Caco-2 (cell line): Measurements from ENCODE around the gene KRT71. TPM values are rescaled to one million over a fixed set of nuclear protein-coding genes. Genes with fewer than 3 reads are reported as not detected.

Experiments used
- BruUV-seq: library from RNA; stranded (reverse); fragments of 400-500 nt; replicated peaks from 2 replicates; lab custom pipeline; 2021; lab: Mats Ljungman, UMichigan
- CTCF ChIA-PET: fragments of 300-600 bp; sonication (Branson Sonifier 250); formaldehyde crosslinking; loops from one replicate; lab custom pipeline; 2022; ENCODE audit warnings: antibody characterized with exemption; lab: Charles Lee
- POLR2A ChIA-PET: fragments of 300-600 bp; sonication (Branson Sonifier 250); formaldehyde crosslinking; loops from one replicate; lab custom pipeline; 2022; ENCODE audit warnings: antibody characterized with exemption; lab: Charles Lee
- DNase-seq, 2 experiments: peaks; one replicate each; pipeline versions ENCODE4 v3.0.0 to v3.0.0-alpha.2; 2020 to 2022
- H3K27me3 ChIP-seq: replicated peaks from 2 replicates; pipeline ENCODE4 v1.6.0; 2011; ENCODE audit warnings: low read length; ENCODE audit not compliant: control insufficient read depth, insufficient read depth
- H3K36me3 ChIP-seq: 2 replicates; pipeline ENCODE4 v1.5.1; 2011; ENCODE audit warnings: low read length; ENCODE audit not compliant: control insufficient read depth, insufficient read depth
- H3K4me1 ChIP-seq: fragments of 250-450 bp; sonication (Bioruptor Pico); 2 replicates; pipeline ENCODE4 v1.5.1; 2020; ENCODE audit warnings: mild to moderate bottlenecking
- H3K4me3 ChIP-seq: 2 replicates; pipeline ENCODE4 v1.5.1; 2011; ENCODE audit warnings: low read depth, mild to moderate bottlenecking, control low read depth, low read length
- H3K9me3 ChIP-seq: fragments of 250-450 bp; sonication (Bioruptor Pico); 2 replicates; pipeline ENCODE4 v1.5.1; 2020; ENCODE audit warnings: mild to moderate bottlenecking, moderate library complexity
- H3K27ac Mint-ChIP-seq: one replicate; pipeline ENCODE4 v1.8.0; 2022; ENCODE audit warnings: mixed read lengths; ENCODE audit not compliant: unreplicated experiment
- H3K27me3 Mint-ChIP-seq: one replicate; pipeline ENCODE4 v1.8.0; 2022; ENCODE audit warnings: mixed read lengths; ENCODE audit not compliant: insufficient read depth, unreplicated experiment
- H3K36me3 Mint-ChIP-seq: one replicate; pipeline ENCODE4 v1.8.0; 2022; ENCODE audit warnings: mild to moderate bottlenecking, mixed read lengths; ENCODE audit not compliant: insufficient read depth, unreplicated experiment
- H3K4me1 Mint-ChIP-seq: one replicate; pipeline ENCODE4 v1.8.0; 2022; ENCODE audit warnings: low read depth, mixed read lengths; ENCODE audit not compliant: unreplicated experiment
- H3K4me3 Mint-ChIP-seq: one replicate; pipeline ENCODE4 v1.8.0; 2022; ENCODE audit warnings: mild to moderate bottlenecking, moderate library complexity, mixed read lengths; ENCODE audit not compliant: unreplicated experiment
- H3K9me3 Mint-ChIP-seq: one replicate; pipeline ENCODE4 v1.8.0; 2022; ENCODE audit warnings: mixed read lengths; ENCODE audit not compliant: unreplicated experiment
- CTCF ChIP-seq, 2 experiments: fragments of 200-600 bp in 1 of 2; IDR thresholded peaks; 1 replicate in 1 of 2; 2 replicates in 1 of 2; pipeline versions ENCODE4 v1.5.1 to v1.8.0; 2011 to 2022; ENCODE audit warnings: antibody characterized with exemption in 1 of 2, control low read depth in 1 of 2, inconsistent platforms in 1 of 2, low read depth in 1 of 2, low read length in 1 of 2, mild to moderate bottlenecking in 1 of 2, moderate library complexity in 1 of 2; ENCODE audit not compliant: insufficient read depth in 1 of 2, severe bottlenecking in 1 of 2, unreplicated experiment in 1 of 2
- intact Hi-C: fragments of 100-400 bp; cut with micrococcal nuclease; formaldehyde crosslinking; loops from one replicate; pipeline ENCODE4 v1.10.0; 2022; ENCODE audit not compliant: unreplicated experiment
- total RNA-seq: library from RNA; stranded (reverse); gene quantifications from 2 replicates; pipeline ENCODE4 v1.2.3, GENCODE V29; 2022

KRT71 gene
- total RNA-seq, 1 experiment from 2014 or later, result 1.2 TPM

DNA sequence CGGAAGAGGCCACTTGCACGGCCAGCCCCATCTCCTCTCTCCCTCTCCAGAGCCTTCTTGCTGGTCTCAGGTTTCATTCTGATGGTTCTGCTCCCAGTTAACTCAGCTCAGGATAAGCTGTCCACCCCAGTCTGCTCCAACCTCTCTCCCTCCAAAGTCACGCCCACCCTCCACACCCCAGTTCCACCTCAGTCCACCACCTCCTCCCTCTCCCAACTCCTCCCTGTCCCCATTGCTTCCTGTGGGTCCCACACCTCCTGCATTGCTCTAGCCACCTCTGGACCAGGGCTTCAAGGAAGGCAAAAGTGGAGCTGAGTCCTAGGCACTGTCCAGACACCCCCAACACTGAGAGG, 13.1 kb downstream of the KRT71 start:
- Mint-ChIP-seq H3K4me1 (peaks cover 14% of the 10 kb centered on the region), H3K9me3 (no peaks in the 10 kb centered on the region), H3K27ac (no peak overlapping the region), H3K36me3 (no peaks in the 10 kb centered on the region), H3K27me3 (no peaks in the 10 kb centered on the region), H3K4me3 (no peak overlapping the region)
- intact Hi-C loops, result no loop called here
- no peaks in the 10 kb centered on the region for H3K9me3 ChIP-seq
- no peaks in the 10 kb centered on the region for H3K36me3 ChIP-seq
- no TSS peak for BruUV-seq
- ChIA-PET POLR2A (no interaction called here), CTCF (no interaction called here)
- no peak for TF ChIP-seq CTCF (IDR thresholded peaks at IDR 0.05; ENCODE audit: insufficient read depth in 1 of 2, low read depth in 1 of 2, low read length in 1 of 2, severe bottlenecking in 1 of 2, unreplicated experiment in 1 of 2)
- no peaks in the 10 kb centered on the region for H3K27me3 ChIP-seq
- no peak overlapping the region for H3K4me3 ChIP-seq
- H3K4me1 ChIP-seq, result peaks cover 16% of the 10 kb centered on the region
- no peak for DNase-seq

- ChIA-PET CTCF (no interaction called here), POLR2A (no interaction called here)
- Mint-ChIP-seq H3K27me3 (no peaks in the 10 kb centered on the region), H3K4me3 (no peak overlapping the region), H3K27ac (no peak overlapping the region), H3K4me1 (peaks cover 14% of the 10 kb centered on the region), H3K9me3 (no peaks in the 10 kb centered on the region), H3K36me3 (no peaks in the 10 kb centered on the region)
- H3K4me1 ChIP-seq, result peaks cover 14% of the 10 kb centered on the region
- no peaks in the 10 kb centered on the region for H3K36me3 ChIP-seq
- no peak overlapping the region for H3K4me3 ChIP-seq
- no peak for DNase-seq
- no peak for TF ChIP-seq CTCF (IDR thresholded peaks at IDR 0.05; ENCODE audit: insufficient read depth in 1 of 2, low read depth in 1 of 2, low read length in 1 of 2, severe bottlenecking in 1 of 2, unreplicated experiment in 1 of 2)
- intact Hi-C loops, result no loop called here
- BruUV-seq, result no TSS peak
- H3K9me3 ChIP-seq, result no peaks in the 10 kb centered on the region
- H3K27me3 ChIP-seq, result no peaks in the 10 kb centered on the region
These were observed 13.7 kb downstream of the KRT71 start for GRCh38 chr12:52539083-52539820.

- no peaks in the 10 kb centered on the region for H3K27me3 ChIP-seq
- H3K27ac Mint-ChIP-seq, result no peak overlapping the region
- CTCF ChIA-PET, result no interaction called here
- no peaks in the 10 kb centered on the region for H3K27me3 Mint-ChIP-seq
- H3K4me3 Mint-ChIP-seq, result no peak overlapping the region
- H3K36me3 Mint-ChIP-seq, result no peaks in the 10 kb centered on the region
- POLR2A ChIA-PET, result no interaction called here
- H3K4me1 ChIP-seq, result peaks cover 10% of the 10 kb centered on the region
- H3K4me3 ChIP-seq, result no peak overlapping the region
- no TSS peak for BruUV-seq
- no peak for DNase-seq
- H3K4me1 Mint-ChIP-seq, result peaks cover 7% of the 10 kb centered on the region
- no peak for TF ChIP-seq CTCF (IDR thresholded peaks at IDR 0.05; ENCODE audit: insufficient read depth in 1 of 2, low read depth in 1 of 2, low read length in 1 of 2, severe bottlenecking in 1 of 2, unreplicated experiment in 1 of 2)
- no peaks in the 10 kb centered on the region for H3K9me3 Mint-ChIP-seq
- H3K36me3 ChIP-seq, result no peaks in the 10 kb centered on the region
- intact Hi-C loops, result no loop called here
- H3K9me3 ChIP-seq, result no peaks in the 10 kb centered on the region
These were observed 15.8 kb downstream of the KRT71 start for GRCh38 chr12:52537101-52537500.
